HepG2 (cell line): Measurements from ENCODE around the gene CCT6A. TPM values are rescaled to one million over a fixed set of nuclear protein-coding genes. Genes with fewer than 3 reads are reported as not detected.

Source experiments
- CEBPB ChIP-seq: IDR thresholded peaks from 2 replicates; pipeline ENCODE4 v1.6.1; 2011; ENCODE audit warnings: low read depth, low read length, improper control_type of control experiment, borderline replicate concordance
- CEBPG ChIP-seq: IDR thresholded peaks from 2 replicates; pipeline ENCODE4 v1.6.1; 2016
- DMTF1 ChIP-seq: sonication (generic); formaldehyde crosslinking; IDR thresholded peaks from 2 replicates; pipeline ENCODE4 v1.4.0; 2020; ENCODE audit warnings: mild to moderate bottlenecking, missing genetic modification reagents
- DNMT3B ChIP-seq: conservative IDR thresholded peaks from 2 replicates; pipeline ENCODE4 v1.6.1; 2016; ENCODE audit warnings: missing biosample characterization, control low read depth
- FLYWCH1 ChIP-seq: sonication (generic); formaldehyde crosslinking; IDR thresholded peaks from 2 replicates; pipeline ENCODE4 v1.8.1; 2023; ENCODE audit warnings: mild to moderate bottlenecking, missing genetic modification reagents
- FOXO1 ChIP-seq: sonication (generic); formaldehyde crosslinking; IDR thresholded peaks from 2 replicates; pipeline ENCODE4 v1.4.0; 2020; ENCODE audit warnings: missing genetic modification reagents
- HMG20B ChIP-seq: conservative IDR thresholded peaks from 2 replicates; pipeline ENCODE4 v1.6.1; 2016; ENCODE audit warnings: missing genetic modification reagents, missing compliant biosample characterization
- JARID2 ChIP-seq: sonication (generic); formaldehyde crosslinking; IDR thresholded peaks from 2 replicates; pipeline ENCODE4 v1.8.1; 2023; ENCODE audit warnings: missing genetic modification reagents, inconsistent platforms; ENCODE audit not compliant: insufficient replicate concordance
- KDM4B ChIP-seq: sonication (generic); formaldehyde crosslinking; IDR thresholded peaks from 2 replicates; pipeline ENCODE4 v1.4.0; 2020; ENCODE audit warnings: missing genetic modification reagents
- KLF9 ChIP-seq: IDR thresholded peaks from 2 replicates; pipeline ENCODE4 v1.6.1; 2016; ENCODE audit warnings: low read depth
- MBNL3 ChIP-seq: fragments of 250-450 bp; sonication (Bioruptor Pico); conservative IDR thresholded peaks from 2 replicates; pipeline ENCODE4 v1.8.0; 2022; ENCODE audit warnings: mild to moderate bottlenecking, inconsistent platforms
- MLXIP ChIP-seq: sonication (generic); formaldehyde crosslinking; IDR thresholded peaks from 2 replicates; pipeline ENCODE4 v1.9.0; 2021; ENCODE audit warnings: missing genetic modification reagents, borderline replicate concordance
- POGZ ChIP-seq: sonication (generic); formaldehyde crosslinking; IDR thresholded peaks from 2 replicates; pipeline ENCODE4 v1.4.0; 2020; ENCODE audit warnings: mild to moderate bottlenecking, missing genetic modification reagents
- RARA ChIP-seq: IDR thresholded peaks from 2 replicates; pipeline ENCODE4 v1.6.1; 2016; ENCODE audit warnings: missing genetic modification reagents, missing compliant biosample characterization
- SNAI1 ChIP-seq: sonication (generic); formaldehyde crosslinking; IDR thresholded peaks from 2 replicates; pipeline ENCODE4 v1.5.0; 2020; ENCODE audit warnings: mild to moderate bottlenecking, missing genetic modification reagents, borderline replicate concordance
- TCF12 ChIP-seq, 2 experiments: fragments of 450-650 bp in 1 of 2; sonication (generic) in 1 of 2; formaldehyde crosslinking in 1 of 2; IDR thresholded peaks; 2 replicates each; pipeline versions ENCODE4 v1.6.1 to v1.8.0; 2017 to 2022; ENCODE audit warnings: antibody characterized with exemption in 1 of 2, mild to moderate bottlenecking in 1 of 2, missing genetic modification reagents in 1 of 2, moderate library complexity in 1 of 2
- ZBTB8A ChIP-seq: sonication (generic); formaldehyde crosslinking; IDR thresholded peaks from 2 replicates; pipeline ENCODE4 v1.4.0; 2020; ENCODE audit warnings: mild to moderate bottlenecking, low read depth, missing genetic modification reagents, borderline replicate concordance
- ZFP91 ChIP-seq: sonication (generic); formaldehyde crosslinking; IDR thresholded peaks from 2 replicates; pipeline ENCODE4 v1.9.0; 2022; ENCODE audit warnings: missing genetic modification reagents, mild to moderate bottlenecking, borderline replicate concordance
- ZGPAT ChIP-seq: IDR thresholded peaks from 2 replicates; pipeline ENCODE4 v1.6.1; 2016; ENCODE audit warnings: mild to moderate bottlenecking
- ZNF232 ChIP-seq: sonication (generic); formaldehyde crosslinking; IDR thresholded peaks from 2 replicates; pipeline ENCODE4 v1.4.0; 2020; ENCODE audit warnings: missing genetic modification reagents, borderline replicate concordance
- ZNF263 ChIP-seq: sonication (generic); formaldehyde crosslinking; IDR thresholded peaks from 2 replicates; pipeline ENCODE4 v1.4.0; 2020; ENCODE audit warnings: missing genetic modification reagents
- ZNF367 ChIP-seq: sonication (generic); formaldehyde crosslinking; IDR thresholded peaks from 2 replicates; pipeline ENCODE4 v1.4.0; 2020; ENCODE audit warnings: missing genetic modification reagents, borderline replicate concordance
- ZNF572 ChIP-seq: sonication (generic); formaldehyde crosslinking; IDR thresholded peaks from 2 replicates; pipeline ENCODE4 v1.5.1; 2020; ENCODE audit warnings: mild to moderate bottlenecking, missing genetic modification reagents
- ZNF768 ChIP-seq: sonication (generic); formaldehyde crosslinking; IDR thresholded peaks from 2 replicates; pipeline ENCODE4 v1.4.0; 2020; ENCODE audit warnings: missing genetic modification reagents
- polyA plus RNA-seq, 8 experiments: library from polyadenylated mRNA; depleted of rRNA in 3 of 8; stranded (reverse) in 7 of 8; unstranded in 1 of 8; fragments of >200 nt; fragmentation: Illumina TruSeq in 4 of 8; extraction: Trizol in 4 of 8; gene quantifications; 2 replicates each; pipeline versions ENCODE4 v1.2.1 to v1.2.3, GENCODE V29; 2011 to 2016; ENCODE audit warnings: low read depth in 4 of 8, missing spikeins in 1 of 8, mixed read lengths in 1 of 8; ENCODE audit not compliant: insufficient read depth in 1 of 8
- total RNA-seq, 5 experiments: library from RNA; depleted of rRNA; stranded (reverse); fragments of >200 nt; fragmentation: Illumina TruSeq; extraction: Trizol; gene quantifications; 2 replicates each; pipeline ENCODE4 v1.2.3, GENCODE V29; 2016; ENCODE audit warnings: low read depth in 1 of 5

CCT6A gene
- total and polyA plus RNA-seq, 2 of the 13 experiments (the other 11 are each of a cell fraction or from before 2014, with no cell fraction given) = 219 to 292 TPM

- peak; percentile 30; the same call in 1 of the 2 replicates for TF ChIP-seq ZFP91 (CRISPR knock-in tag)
- no peak for TF ChIP-seq ZNF367
- no peak for TF ChIP-seq JARID2 (CRISPR knock-in tag)
- peak; percentile 90 for TF ChIP-seq FOXO1 (CRISPR knock-in tag)
- TF ChIP-seq CEBPB = peak; percentile 62
- TF ChIP-seq ZNF768 (CRISPR knock-in tag) = no peak
- no peak for TF ChIP-seq DMTF1 (CRISPR knock-in tag)
- TF ChIP-seq SNAI1 (CRISPR knock-in tag) = no peak
- TF ChIP-seq MBNL3 (CRISPR knock-in tag) = no peak
- TF ChIP-seq HMG20B (CRISPR knock-in tag) = peak; percentile 90
- TF ChIP-seq POGZ (CRISPR knock-in tag) = peak; percentile 70
- TF ChIP-seq TCF12 (IDR thresholded peaks at IDR 0.05) = no peak
- TF ChIP-seq TCF12 (CRISPR knock-in tag; IDR thresholded peaks at IDR 0.05) = no peak
- no peak for TF ChIP-seq FLYWCH1 (CRISPR knock-in tag)
- no peak for TF ChIP-seq ZBTB8A (CRISPR knock-in tag)
- peak; percentile 68 for TF ChIP-seq CEBPG (CRISPR knock-in tag)
- TF ChIP-seq KDM4B (CRISPR knock-in tag) = no peak
- no peak for TF ChIP-seq ZNF572 (CRISPR knock-in tag)
- TF ChIP-seq ZNF263 (CRISPR knock-in tag) = no peak
- TF ChIP-seq ZGPAT (CRISPR knock-in tag) = peak; percentile 96
- no peak for TF ChIP-seq DNMT3B (CRISPR knock-in tag)
- 0 out of 2 replicates have a peak, but pooled peaks have one; percentile 20 for TF ChIP-seq KLF9 (CRISPR knock-in tag)
- TF ChIP-seq RARA (CRISPR knock-in tag) = peak; percentile 99
- no peak for TF ChIP-seq MLXIP
- TF ChIP-seq ZNF232 = peak; percentile 76; the same call in 1 of the 2 replicates
Measured at GRCh38 chr7:56007167-56007652, 44.4 kb upstream of the CCT6A start (continued).
